Epithelial cell of prostate (primary cell): ENCODE results near the gene PLXNB2.
"Not testable (repeated sequence)": the region's sequence is repeated elsewhere in the genome, so short reads cannot be mapped to it uniquely, and the experiment has no call there.

Experiments used
- DNase-seq: peaks from one replicate; pipeline ENCODE4 v3.0.0-alpha.2; 2011; ENCODE audit warnings: low read depth, low spot score
- H3K27ac ChIP-seq: fragments of 450-650 bp; 2 replicates; pipeline ENCODE4 v1.5.1; 2017; ENCODE audit warnings: mild to moderate bottlenecking

Gene PLXNB2

GRCh38 chr22:50306753-50307749, at the start of gene PLXNB2:
PLXNB2 (minus strand) TSS chr22:50307646; CDS start chr22:50290584, 17,062 bp downstream.
- peak within 1 kb of the TSS; percentile 99 for H3K27ac ChIP-seq
- DNase-seq = no peak

GRCh38 chr22:50357222-50357621, 49.8 kb upstream of the PLXNB2 start:
- DNase-seq = no peak

GRCh38 chr22:50356186-50356585, 48.7 kb upstream of the PLXNB2 start:
- no peak overlapping the region for H3K27ac ChIP-seq
- no peak for DNase-seq

More at GRCh38 chr22:50357222-50357621, 49.8 kb upstream of the PLXNB2 start:
- H3K27ac ChIP-seq = no peak overlapping the region

- DNase-seq = no peak
- no peak overlapping the region for H3K27ac ChIP-seq
Observed at GRCh38 chr22:50348058-50348457, 40.6 kb upstream of the PLXNB2 start.

GRCh38 chr22:50347157-50347556, 39.7 kb upstream of the PLXNB2 start:
- no peak for DNase-seq
- H3K27ac ChIP-seq = no peak overlapping the region

- no peak overlapping the region for H3K27ac ChIP-seq
- DNase-seq = no peak
Observed at GRCh38 chr22:50346470-50346869, 39.0 kb upstream of the PLXNB2 start.

GRCh38 chr22:50343541-50343935, 36.1 kb upstream of the PLXNB2 start:
- no peak for DNase-seq
- peak overlapping the region; percentile 66 for H3K27ac ChIP-seq

- DNase-seq = no peak
- peak within 1 kb of the TSS; percentile 66 for H3K27ac ChIP-seq
Observed at GRCh38 chr22:50342651-50343540, 35.5 kb upstream of the PLXNB2 start, which contains the start of gene PPP6R2. PPP6R2 (plus strand) TSS chr22:50343327; CDS start chr22:50393909, 50,582 bp downstream.

GRCh38 chr22:50341977-50342650, 34.7 kb upstream of the PLXNB2 start:
- peak overlapping the region; percentile 66 for H3K27ac ChIP-seq
- no peak for DNase-seq

- DNase-seq = no peak
- no peak overlapping the region for H3K27ac ChIP-seq
Observed at GRCh38 chr22:50339945-50340879, 32.8 kb upstream of the PLXNB2 start.

- DNase-seq = no peak
- H3K27ac ChIP-seq = no peak overlapping the region
Observed at GRCh38 chr22:50338860-50339462, 31.5 kb upstream of the PLXNB2 start.

- H3K27ac ChIP-seq = no peak overlapping the region
- no peak for DNase-seq
Observed at GRCh38 chr22:50338042-50338573, 30.7 kb upstream of the PLXNB2 start.

- H3K27ac ChIP-seq = no peak overlapping the region
- no peak for DNase-seq
Observed at GRCh38 chr22:50337262-50338041, 30.0 kb upstream of the PLXNB2 start.

GRCh38 chr22:50334433-50334832, 27.0 kb upstream of the PLXNB2 start:
- H3K27ac ChIP-seq, DNase-seq: not testable (repeated sequence)

- H3K27ac ChIP-seq = no peak overlapping the region
- DNase-seq = no peak
Observed at GRCh38 chr22:50329236-50329635, 21.8 kb upstream of the PLXNB2 start.

- no peak for DNase-seq
- peak overlapping the region; percentile 51 for H3K27ac ChIP-seq
Observed at GRCh38 chr22:50327711-50328019, 20.2 kb upstream of the PLXNB2 start.

- H3K27ac ChIP-seq = peak within 1 kb of the TSS; percentile 51
- DNase-seq = no peak
Observed at GRCh38 chr22:50326956-50327710, 19.7 kb upstream of the PLXNB2 start, which contains the start of gene DENND6B. DENND6B (minus strand) TSS chr22:50327012; CDS start chr22:50326988, 24 bp downstream.
